Epidermal melanocyte (primary cell): ENCODE results near the gene OPRD1.
"Not testable (repeated sequence)": the region's sequence is repeated elsewhere in the genome, so short reads cannot be mapped to it uniquely, and the experiment has no call there.

Experiments
- DNase-seq: peaks from one replicate; pipeline ENCODE4 v3.0.0; 2011; ENCODE audit warnings: low spot score; ENCODE audit not compliant: insufficient read length

The OPRD1 gene

DNA sequence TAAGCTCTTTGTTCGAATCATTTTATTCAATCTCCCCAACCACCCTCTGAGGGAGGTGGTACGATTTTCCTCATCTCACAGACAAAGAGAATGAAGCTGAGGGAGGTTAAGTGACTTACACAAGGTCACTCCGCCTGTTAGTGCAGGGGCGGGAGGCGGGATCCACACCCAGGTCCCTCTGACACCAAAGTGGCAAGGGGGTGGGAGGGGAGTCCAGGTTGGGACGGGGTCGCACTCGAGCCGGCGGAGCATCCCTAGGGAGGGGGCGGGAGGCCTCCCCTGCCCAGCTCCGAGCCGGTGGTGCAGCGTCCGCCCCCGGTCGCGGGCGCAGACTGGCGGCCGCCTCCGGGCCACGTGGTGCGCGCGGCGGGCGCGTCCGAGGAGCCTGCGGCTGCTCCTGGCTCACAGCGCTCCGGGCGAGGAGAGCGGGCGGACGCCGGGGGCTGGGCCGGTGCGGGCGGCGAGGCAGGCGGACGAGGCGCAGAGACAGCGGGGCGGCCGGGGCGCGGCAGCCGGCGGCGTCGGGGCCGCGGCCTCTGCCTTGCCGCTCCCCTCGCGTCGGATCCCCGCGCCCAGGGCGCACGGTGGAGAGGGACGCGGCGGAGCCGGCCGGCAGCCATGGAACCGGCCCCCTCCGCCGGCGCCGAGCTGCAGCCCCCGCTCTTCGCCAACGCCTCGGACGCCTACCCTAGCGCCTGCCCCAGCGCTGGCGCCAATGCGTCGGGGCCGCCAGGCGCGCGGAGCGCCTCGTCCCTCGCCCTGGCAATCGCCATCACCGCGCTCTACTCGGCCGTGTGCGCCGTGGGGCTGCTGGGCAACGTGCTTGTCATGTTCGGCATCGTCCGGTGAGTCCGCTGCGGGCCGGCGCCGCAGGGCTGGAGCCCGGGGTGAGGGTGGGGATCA lies at the start of gene OPRD1:
Gene OPRD1 (plus strand): TSS at position 405 of the 903 bp plus-strand sequence. CDS start 214 bp downstream, at position 619.
- DNase-seq = no peak

DNA sequence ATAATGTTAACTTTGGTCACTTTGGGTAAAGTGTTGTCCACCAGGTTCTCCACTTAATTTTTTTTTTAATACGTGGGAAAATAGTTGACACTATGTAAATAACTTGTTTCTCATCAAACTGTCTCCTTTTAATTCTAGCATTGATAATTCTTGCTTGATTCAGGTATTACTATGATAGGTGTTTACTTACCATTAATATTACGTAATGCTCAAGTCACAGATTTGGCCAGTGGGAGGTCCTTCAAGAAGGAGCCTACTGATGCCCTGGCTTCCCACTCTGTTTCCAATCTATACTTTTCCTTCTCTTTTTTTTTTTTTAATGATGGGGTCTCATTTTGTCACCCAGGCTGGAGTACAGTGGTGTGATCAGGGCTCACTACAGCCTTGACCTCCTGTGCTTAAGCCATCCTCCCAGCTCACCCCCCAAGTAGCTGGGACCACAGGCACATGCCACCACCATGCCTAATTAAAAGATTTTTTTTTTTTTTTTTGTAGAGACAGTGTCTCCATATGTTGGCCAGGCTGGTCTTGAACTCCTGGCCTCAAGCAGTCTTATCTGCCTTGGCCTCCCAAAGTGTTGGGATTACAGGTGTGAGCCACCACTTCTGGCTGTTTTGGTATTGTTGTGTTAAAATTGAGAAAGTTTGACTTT lies 45.3 kb upstream of the OPRD1 start:
- DNase-seq = no peak

DNA sequence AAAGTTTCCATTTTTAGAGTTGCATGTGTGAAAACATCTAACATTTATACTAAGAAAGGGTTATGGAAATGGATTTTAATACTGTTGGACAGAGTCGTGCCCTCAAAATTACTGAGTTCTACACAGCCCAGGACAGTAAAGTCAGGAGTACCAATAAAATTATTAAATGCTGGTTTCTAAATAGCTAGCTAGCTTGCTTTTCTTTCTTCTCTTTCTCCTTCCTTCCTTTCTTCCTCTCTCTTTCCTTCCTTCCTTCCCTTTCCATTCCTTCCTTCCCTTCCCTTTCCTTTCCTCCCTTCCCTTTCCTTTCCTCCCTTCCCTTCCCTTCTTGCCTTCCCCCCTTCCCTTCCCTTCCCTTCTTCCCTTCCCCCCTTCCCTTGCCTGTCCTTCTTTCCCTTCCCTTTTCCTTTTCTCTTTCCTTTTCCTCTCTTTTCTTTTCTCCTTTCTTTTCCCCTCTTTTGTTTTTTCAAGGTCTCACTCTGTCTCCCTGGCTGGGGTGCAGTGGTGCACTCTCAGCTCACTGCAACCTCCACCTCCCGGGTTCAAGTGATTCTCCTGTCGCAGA lies 41.3 kb upstream of the OPRD1 start:
- DNase-seq = no peak

DNA sequence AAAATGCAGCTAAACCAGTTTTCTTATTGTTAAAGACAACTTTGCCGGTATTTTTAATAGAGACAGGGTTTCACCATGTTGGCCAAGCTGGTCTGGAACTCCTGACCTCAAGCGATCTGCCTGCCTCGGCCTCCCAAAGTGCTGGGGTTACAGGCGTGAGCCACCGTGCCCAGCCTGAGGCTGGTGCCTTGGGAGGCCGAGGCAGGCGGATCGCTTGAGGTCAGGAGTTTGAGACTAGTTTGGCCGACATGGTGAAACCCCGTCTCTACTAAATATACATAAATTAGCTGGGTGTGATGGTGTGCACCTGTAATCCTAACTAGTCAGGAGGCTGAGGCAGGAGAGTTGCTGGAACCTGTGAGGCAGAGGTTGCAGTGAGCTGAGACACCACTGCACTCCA lies 40.0 kb upstream of the OPRD1 start:
- not testable (repeated sequence) for DNase-seq

DNA sequence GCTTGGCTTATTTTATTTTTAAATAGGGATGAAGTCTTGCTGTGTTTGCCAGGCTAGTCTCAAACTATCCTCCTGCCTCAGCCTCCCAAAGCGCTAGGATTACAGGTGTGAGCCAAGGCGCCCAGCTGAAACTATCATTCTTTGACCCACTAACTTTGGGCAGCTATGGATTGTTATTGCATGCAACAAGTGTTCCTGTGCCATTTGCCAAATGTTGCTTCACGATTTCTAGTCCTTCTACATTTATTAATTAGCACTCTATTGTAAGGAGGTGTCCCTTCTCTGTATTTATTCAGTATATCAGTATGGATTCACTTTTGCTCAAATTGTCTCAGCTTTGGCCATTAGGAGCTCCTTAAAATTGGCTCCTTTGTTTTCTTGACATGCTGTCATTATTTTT lies 38.9 kb upstream of the OPRD1 start:
- DNase-seq = no peak

DNA sequence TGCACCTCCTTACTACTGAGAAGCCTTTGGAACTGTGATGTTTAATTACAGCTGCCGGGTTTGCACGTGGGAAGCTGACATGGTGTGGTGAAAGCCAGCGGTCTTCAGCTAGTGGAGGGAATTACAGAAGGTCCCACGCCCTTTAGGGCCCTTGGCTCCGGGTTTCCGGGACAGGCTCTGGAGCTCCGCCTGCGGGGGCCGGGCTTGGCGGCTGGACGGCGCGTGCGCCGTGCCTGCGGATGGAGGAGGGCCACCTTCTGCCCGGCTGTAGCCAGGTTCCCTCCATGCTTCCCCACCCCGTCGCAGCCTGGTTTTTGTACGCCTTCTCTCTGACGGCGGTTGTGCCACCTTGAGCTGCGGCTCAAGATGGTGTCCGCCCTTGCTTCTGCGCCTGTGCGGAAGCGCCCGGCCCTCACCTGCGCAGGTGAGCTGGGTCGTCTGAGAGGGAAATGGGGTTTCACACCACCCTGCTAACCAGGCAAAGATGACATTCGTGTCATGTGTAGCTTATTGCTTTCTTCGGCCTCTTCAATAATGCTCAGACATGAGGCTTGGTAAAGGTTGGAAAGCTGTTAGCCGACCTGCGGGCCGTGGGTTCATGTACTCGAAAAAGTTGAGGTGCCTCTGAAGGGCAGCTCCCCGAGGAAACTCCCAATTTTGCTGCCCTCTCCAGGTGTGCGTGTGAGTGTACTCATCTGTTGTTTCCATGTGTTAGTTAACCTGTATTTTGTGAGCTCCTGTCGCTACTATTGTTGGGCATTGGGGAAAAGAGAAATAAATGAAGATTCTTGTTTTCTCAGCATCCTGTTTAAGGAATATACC lies 36.6 kb upstream of the OPRD1 start:
- DNase-seq = peak; percentile 77

DNA sequence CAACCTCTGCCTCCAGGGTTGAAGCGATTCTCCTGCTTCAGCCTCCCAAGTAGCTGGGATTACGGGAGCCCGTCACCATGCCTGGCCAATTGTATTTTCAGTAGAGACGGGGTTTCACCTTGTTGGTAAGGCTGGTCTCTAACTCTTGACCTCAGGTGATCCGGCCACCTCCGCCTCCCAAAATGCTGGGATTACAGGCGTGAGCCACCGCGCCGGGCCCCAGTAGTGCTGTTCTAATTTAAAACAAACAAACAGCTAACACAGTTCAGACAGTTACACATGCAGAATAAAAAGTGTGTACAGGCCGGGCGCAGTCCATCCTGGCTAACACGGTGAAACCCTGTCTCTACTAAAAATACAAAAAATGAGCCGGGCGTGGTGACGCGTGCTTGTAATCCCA lies 35.6 kb upstream of the OPRD1 start:
- no peak for DNase-seq

DNA sequence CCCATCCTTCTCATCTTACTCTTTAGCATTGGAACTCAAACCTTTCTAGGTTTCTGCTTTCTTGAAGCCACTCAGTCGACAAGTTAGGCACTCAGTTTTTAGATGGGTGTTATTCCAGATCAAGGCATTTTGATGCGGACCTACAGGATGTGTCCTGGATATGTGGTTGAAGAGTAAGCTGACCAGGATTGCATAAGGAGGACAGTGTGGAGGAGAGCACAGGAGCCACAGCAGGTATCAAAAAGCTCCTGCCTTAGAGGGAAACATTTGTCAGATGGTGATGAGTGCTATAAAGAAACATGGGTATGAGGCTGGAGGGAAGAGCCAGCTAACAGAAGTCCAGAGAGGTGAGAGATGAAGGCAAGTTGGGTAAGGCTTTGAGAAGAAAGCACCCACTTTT lies 33.9 kb upstream of the OPRD1 start:
- DNase-seq = no peak

DNA sequence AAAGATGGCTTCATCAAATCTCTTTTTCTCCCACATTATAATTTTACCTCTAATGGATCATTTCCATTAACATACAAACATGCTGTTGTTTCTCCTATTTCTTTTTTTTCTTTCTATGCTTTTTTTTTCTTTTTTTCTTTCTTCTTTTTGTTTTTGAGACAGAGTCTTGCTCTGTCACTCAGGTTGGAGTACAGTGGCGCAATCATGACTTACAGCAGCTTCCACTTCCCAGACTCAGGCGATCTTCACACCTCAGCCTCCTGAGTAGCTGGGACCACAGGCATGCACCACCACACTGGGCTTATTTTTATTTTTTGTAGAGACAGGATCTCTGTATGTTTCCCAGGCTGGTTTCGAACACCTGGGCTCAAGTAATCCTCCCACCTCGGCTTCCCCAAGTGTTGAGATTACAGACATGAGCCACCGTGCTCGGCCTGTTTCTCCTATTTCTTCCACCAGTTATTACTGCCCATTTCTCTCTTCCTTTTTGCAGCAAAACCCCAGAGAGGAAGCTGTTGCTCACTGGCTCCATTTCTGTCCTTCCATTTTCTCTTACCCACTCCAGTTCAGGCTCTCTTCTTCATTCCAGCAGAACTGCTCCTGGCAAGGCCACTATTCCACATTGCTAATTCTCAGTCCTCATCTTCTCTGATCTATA lies 32.1 kb upstream of the OPRD1 start:
- no peak for DNase-seq

DNA sequence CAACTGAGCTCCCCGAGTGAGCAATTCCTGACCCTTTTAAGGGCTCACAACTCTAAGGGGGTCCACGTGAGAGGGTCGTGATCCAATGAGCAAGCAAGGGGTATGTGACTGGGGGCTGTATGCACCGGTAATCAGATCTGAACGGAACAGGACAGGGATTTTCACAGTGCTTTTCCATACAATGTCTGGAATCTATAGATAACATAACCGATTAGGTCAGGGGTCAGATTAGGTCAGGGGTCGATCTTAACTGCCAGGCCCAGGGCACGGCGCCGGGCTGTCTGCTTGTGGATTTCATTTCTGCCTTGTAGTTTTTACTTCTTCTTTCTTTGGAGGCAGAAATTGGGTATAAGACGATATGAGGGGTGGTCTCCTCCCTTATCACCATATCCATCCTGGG lies 30.7 kb upstream of the OPRD1 start:
- no peak for DNase-seq

DNA sequence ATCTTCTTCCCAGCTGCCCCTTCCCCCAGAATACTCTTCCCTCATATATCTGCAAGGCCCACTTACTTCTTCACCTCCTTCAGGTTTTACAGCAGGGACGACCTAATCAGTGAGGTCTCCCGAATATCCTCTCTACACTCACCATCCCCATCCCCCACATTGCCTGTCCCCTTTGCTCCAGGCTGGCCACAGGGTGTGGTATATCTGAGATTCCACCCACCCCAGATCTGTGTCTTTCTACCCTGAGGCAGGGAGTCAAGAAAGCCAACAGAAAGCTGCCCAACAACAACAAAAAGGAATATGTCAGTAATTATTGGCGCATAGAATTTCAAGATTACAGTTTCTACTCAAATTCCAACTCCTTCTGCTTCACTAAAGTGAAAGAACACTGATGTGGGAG lies 30.0 kb upstream of the OPRD1 start:
- DNase-seq = no peak

DNA sequence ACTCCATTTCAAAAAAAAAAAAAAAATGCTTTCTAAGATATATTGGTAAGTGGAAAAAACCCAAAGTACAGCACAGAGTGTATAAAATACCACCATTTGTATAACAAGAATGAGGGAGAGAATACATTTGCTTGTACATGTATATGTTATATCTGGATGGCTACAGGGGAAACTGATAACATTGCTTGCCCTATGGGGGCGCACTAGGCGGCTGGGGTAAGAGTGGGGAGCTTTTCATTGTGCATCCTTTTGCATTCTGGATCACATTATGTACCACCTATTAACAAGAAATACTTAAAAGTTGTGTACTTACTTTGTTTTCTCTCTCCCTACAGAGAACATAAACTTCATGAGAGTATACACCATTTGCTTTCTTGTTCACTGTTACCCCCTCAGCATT lies 28.6 kb upstream of the OPRD1 start:
- DNase-seq = no peak

DNA sequence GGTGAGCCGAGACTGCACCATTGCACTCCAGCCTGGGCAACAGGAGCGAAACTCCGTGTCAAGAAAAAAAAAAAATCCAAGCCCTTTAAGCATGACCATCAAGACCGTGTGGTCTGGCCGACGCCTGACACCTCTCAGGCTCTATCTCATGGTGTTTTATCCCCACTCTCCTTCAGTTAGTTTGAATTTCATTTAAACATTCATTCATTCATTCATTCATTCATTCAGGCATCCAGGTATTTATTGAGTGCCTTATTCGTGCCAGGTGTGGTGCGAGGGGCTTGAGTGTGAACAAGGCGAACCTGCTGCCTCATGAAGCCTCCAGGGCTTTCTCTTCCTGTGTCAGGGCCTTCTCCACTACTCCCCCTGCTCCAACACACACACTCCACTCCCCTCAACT lies 22.6 kb upstream of the OPRD1 start:
- no peak for DNase-seq

DNA sequence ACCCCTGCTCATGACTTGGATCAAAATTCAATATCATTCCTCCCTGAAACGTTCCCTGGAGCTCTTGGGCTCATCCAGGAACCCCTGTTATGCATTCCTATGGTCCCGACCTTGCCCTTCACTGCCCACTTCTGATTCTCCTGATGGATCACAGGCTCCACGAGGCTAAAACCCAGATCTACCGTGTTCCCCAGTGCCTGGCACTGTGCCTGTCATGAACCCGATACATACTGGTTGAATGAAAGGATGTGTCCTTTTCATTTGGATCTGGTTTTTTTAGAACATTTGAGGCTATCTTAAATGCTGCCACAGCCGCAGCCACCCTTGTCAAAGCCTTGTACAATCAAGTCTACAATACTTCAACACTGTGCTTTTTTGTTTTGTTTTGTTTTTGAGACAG lies 22.2 kb upstream of the OPRD1 start:
- no peak for DNase-seq

DNA sequence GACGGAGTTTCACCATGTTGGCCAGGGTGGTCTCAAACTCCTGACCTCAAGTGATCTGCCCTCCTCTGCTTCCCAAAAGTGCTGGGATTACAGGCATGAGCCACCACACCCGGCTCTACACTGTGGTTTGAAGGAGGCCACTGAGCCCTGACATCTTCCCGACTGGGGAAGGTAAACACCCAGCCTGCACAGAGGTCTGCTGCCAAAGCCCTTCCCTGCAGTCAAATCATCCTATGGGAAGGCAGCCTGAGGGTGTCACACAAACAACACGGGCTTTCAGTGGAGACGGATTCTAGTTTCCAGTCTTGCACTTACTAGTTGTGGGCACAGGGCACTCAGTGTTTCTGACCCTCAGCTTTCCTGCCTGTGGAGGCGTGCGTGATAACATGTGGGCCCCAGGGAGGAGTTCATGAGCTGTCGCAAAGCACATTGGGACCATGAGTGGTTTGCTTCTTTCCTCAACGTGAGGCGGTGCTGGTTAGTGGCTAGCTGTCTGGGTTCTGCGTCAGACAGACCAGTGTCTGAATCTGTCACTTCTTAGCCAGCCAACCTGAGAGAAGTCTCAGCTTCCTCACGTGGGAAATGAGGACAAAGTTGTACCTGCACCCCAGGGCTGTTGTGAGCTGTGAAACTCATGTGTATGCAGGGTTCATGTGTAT lies 21.5 kb upstream of the OPRD1 start:
- DNase-seq = peak; percentile 68

DNA sequence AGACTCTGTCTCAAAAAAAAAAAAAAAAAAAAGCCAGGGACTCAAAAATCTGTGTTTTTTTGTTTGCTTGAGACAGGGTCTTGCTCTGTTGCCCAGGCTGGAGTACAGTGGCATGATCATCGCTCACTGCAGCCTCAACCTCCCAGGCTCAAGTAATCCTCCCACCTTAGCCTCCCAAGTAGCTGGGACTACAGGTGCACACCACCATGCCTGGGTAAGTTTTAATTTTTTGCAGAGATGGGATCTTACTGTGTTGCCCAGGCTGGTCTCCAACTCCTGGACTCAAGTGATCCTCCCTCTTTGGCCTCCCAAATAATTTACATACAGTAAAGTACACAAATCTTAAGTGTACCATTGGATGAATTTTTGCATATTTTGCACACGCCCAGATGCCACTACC lies 20.0 kb upstream of the OPRD1 start:
- DNase-seq = not testable (repeated sequence)

DNA sequence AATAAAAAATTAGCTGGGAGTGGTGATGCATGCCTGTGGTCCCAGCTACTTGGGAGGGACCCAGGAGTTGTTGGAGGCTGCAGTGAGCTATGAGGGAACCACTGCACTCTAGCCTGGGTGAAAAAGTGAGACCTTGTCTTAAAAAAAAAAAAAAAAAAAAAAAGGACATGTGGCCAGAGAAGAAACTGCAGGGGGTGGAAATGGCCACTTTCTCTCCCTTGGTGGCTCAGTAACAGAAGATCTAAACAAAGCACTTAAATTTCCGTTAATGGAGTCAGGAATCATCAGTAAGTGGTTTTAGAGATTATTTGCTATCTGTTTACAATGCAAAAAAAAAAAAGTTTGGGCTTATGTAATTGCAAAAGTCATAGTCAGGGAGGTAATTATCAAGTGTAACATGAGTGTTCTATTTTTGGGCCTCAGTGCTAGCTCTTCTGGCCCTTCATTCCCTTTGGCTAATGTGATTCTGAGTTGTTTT lies 19.3 kb upstream of the OPRD1 start:
- DNase-seq = no peak

DNA sequence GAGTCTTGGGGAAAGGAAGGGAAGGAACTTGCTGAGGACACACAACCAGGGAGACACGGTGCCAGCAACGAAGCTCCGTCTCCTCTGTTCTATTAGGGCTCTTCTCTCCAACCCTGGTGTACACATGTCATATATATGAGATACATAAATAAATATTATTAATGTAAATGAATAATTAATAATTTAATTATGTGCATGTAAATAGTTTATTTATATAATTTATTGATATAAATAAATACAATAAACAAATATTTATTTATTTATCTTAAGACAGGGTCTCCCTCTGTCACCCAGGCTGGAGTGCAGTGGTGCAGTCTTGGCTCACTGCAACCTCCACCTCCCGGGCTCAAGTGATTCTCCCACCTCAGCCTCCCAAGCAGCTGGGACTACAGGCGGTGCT lies 17.4 kb upstream of the OPRD1 start:
- not testable (repeated sequence) for DNase-seq

DNA sequence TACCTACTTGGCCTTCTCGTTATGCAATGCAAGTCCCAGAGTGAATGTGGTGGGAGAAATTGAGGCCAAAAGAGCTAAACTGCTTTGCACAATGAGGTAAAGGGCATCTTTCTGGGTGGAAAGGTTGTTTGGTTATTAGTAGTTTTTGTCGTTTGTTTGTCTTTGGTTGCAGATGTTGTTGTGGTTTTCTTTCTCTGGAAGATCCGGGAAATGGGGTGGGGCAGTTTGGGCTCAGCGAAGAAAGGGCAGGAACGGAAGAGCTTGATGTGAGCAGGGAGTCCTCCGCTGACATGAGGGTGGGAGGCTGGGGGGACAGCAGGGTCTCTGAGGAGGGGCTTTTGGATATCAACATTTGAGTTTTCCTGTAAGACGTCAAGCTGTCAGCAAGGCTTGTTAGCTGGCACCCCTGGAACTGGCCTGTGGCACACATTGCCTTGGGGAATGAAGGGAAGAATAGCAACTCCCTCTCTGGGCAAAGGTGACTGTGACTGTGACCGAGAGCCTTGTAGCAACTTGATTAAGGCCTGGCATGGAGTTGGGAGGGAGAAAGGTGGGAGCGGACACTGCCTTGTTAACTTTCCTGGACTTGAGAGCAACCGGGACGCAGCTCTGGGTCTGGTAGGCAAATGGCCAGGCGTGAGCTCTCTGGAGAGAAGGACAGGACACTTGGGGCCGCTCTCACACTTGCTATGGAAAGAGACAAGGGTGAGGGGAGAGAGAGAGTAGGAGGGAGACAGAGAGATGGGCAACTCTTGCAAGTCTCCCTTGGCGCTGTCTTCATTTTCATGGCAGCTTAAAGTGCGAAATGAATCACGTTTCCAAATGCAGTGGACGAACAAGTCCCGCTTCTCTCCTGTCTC lies 15.4 kb upstream of the OPRD1 start:
- no peak for DNase-seq

DNA sequence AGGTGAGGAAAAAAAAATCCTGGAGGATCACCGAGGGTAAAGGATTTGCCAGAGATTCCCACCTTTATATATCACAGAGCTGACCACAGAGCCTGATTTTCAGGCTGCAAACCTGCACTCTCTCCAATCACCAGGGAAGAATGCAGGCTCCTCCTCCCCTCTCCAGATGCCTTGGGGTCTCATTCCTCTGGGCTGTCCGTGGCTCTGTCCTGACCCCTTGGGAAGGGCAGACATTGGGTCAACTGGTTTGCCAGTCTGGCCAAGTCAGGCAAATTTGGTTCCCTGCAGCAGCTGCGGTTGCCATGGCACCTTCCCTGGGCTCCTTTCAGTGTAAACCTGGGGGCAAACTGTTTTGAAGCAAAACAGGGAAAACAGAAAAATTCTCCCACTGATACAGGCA lies 11.6 kb upstream of the OPRD1 start:
- DNase-seq = no peak
